ENCODE measurements around the gene MPZL2. TPM values are rescaled to one million over a fixed set of nuclear protein-coding genes. Genes with fewer than 3 reads are reported as not detected.

Gene MPZL2
- total and polyA plus RNA-seq, 12 donors, result 4.0 to 23.4 (median 12.3) TPM

DNA sequence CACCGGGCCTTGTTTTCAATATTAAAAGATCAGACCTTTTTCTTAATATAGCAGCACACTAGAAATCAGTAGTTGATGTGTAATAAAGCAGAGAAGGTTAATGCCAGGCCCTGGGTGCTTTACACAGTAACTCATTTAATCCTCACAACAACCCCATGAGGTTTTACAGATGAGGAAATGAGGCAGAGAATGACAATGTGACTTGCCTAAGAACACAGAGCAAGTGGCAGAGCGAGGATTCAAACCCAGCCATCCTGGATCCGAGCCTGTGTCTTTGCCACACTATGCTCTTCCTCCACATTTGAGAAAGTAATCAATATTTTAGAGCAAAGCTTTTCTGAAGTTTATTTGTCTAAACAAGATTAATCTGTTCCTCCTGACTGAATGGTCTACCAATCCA, 46.5 kb downstream of the MPZL2 start:
- intact Hi-C loops (cut with DNase I), result no loop called here
- TF ChIP-seq CTCF (IDR thresholded peaks at IDR 0.05), result no peak
- Histone ChIP-seq H3K27me3 (peaks cover 0 to 6% (median 4%) of the 10 kb centered on the region in 7 donors), H3K27ac (peak overlapping the region in 1 of 10 donors; percentile 85), H3K36me3 (no peaks in the 10 kb centered on the region), H3K4me3 (peak overlapping the region in 1 of 10 donors; percentile 32), H3K9me3 (no peaks in the 10 kb centered on the region), H3K4me1 (peaks cover 0 to 96% (median 0%) of the 10 kb centered on the region in 9 donors)
- no peak for DNase-seq
- no peak for ATAC-seq
- 89 to 95% methylated on average over 3 of the region's 3 CpGs for WGBS, 2 donors

GRCh38 chr11:118216621-118217481, 47.2 kb downstream of the MPZL2 start:
- DNase-seq, result no peak
- intact Hi-C loops (cut with DNase I), result no loop called here
- peak overlapping the region in 1 of 10 donors; percentile 85 for H3K27ac ChIP-seq
- no peak for ATAC-seq
- WGBS, 2 donors, result 81 to 85% methylated on average over 11 of the region's 11 CpGs
- peaks cover 0 to 96% (median 1%) of the 10 kb centered on the region in 9 donors for H3K4me1 ChIP-seq
- H3K9me3 ChIP-seq, result no peaks in the 10 kb centered on the region
- H3K36me3 ChIP-seq, result peaks cover 0 to 2% (median 0%) of the 10 kb centered on the region in 9 donors
- no peak for TF ChIP-seq CTCF (IDR thresholded peaks at IDR 0.05)
- H3K4me3 ChIP-seq, result peak overlapping the region in 1 of 10 donors; percentile 32
- peaks cover 0 to 5% (median under 1%) of the 10 kb centered on the region in 7 donors for H3K27me3 ChIP-seq

- peaks cover 0 to 13% (median 0%) of the 10 kb centered on the region in 9 donors for H3K36me3 ChIP-seq
- H3K4me1 ChIP-seq, result peaks cover 0 to 98% (median 10%) of the 10 kb centered on the region in 9 donors
- intact Hi-C loops (cut with DNase I), result no loop called here
- DNase-seq (no peak), ATAC-seq (no peak)
- H3K9me3 ChIP-seq, result no peaks in the 10 kb centered on the region
- no peak overlapping the region for H3K4me3 ChIP-seq
- peak overlapping the region in 2 of 10 donors; percentile 31 to 85 for H3K27ac ChIP-seq
- TF ChIP-seq CTCF (IDR thresholded peaks at IDR 0.05), result no peak
- WGBS, 2 donors, result 87 to 88% methylated on average over 7 of the region's 7 CpGs
- H3K27me3 ChIP-seq, result no peaks in the 10 kb centered on the region
Observed at GRCh38 chr11:118215765-118216164, 48.3 kb downstream of the MPZL2 start.

DNA sequence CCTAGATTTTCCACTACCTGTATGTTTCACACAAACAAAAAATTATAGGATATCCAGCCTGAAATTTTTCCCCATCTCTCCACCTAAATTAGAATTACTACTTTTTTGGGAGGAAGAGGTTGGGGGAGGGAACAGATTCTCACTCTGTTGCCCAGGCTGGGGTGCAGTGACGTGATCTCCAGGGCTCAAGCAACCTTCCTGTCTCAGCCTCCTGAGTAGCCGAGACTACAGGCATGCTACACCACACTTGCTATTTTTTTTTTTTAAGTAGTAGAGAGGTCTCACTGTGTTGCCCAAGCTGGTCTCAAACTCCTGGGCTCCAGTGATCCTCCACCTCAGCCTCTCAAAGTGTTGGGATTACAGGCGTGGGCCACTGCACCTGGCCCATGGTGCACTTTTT, 48.8 kb downstream of the MPZL2 start:
- Histone ChIP-seq H3K4me1 (peaks cover 0 to 98% (median 15%) of the 10 kb centered on the region in 9 donors), H3K27ac (peak overlapping the region in 2 of 10 donors; percentile 31 to 85), H3K36me3 (peaks cover 0 to 18% (median 0%) of the 10 kb centered on the region in 9 donors), H3K4me3 (no peak overlapping the region), H3K27me3 (no peaks in the 10 kb centered on the region), H3K9me3 (no peaks in the 10 kb centered on the region)
- WGBS, 2 donors, result 76 to 95% methylated on average over 3 of the region's 3 CpGs
- TF ChIP-seq CTCF (IDR thresholded peaks at IDR 0.05), result no peak
- intact Hi-C loops (cut with DNase I), result no loop called here
- DNase-seq (no peak), ATAC-seq (no peak)
